Measurements from ENCODE around the gene BTK. TPM values are rescaled to one million over a fixed set of nuclear protein-coding genes. Genes with fewer than 3 reads are reported as not detected.

Gene BTK
- total RNA-seq, 4 donors from 2014 or later = 9.5 to 45.7 (median 19.6) TPM

DNA sequence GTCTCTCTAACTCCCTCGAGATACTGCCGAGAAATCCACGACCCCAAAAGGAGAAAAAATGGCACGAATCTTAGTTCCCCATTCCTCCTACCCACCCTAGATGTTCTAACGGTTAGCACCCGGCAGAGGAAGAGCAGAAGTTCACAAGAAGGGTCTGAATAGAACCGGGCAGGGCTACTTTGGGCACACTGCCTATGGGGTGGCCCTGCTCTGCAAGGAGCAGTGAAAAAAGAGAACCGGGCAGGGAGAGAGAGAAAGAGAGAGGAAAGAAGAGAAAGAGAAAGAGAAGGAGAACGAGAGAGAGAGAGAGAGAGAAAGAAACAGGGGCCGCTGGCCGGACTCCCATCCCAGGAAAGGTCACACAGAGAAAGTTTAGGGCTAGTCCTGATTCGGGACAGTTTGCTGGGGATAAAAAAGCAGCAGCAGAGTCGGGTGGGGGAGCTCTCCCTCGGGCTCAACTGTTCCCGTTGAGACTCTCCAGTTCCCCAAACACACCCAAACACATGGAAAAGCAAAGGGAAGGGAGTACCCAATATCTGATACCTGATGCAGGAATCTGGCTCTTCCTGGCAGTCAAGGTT, 21.3 kb upstream of the BTK start:
- TF ChIP-seq, protein P1, sequence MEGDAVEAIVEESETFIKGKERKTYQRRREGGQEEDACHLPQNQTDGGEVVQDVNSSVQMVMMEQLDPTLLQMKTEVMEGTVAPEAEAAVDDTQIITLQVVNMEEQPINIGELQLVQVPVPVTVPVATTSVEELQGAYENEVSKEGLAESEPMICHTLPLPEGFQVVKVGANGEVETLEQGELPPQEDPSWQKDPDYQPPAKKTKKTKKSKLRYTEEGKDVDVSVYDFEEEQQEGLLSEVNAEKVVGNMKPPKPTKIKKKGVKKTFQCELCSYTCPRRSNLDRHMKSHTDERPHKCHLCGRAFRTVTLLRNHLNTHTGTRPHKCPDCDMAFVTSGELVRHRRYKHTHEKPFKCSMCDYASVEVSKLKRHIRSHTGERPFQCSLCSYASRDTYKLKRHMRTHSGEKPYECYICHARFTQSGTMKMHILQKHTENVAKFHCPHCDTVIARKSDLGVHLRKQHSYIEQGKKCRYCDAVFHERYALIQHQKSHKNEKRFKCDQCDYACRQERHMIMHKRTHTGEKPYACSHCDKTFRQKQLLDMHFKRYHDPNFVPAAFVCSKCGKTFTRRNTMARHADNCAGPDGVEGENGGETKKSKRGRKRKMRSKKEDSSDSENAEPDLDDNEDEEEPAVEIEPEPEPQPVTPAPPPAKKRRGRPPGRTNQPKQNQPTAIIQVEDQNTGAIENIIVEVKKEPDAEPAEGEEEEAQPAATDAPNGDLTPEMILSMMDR (IDR thresholded peaks at IDR 0.05; ENCODE audit: low read depth) = no peak

DNA sequence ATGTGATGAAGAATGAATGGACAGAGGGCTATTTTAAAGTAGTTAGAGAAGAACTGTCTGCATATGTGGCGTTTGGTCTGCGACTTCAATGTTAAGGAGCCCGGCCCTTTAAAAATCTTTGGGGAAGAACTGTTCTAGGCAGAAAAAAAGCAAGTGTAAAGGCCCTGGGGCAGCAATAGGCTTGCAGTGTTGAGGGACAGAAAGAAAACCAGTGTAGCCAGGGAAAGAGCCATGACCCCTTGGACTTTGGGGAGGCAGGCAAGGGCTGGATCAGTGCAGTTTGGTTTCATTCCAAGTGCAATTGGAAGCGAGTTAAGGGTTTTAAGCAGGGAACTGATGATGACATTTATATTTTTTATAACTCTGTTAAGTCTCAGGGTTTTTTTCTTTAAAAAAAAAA, 13.8 kb upstream of the BTK start:
- TF ChIP-seq, protein P1 (IDR thresholded peaks at IDR 0.05; ENCODE audit: low read depth) = no peak

GRCh38 chrX:101398694-101399093, 12.7 kb upstream of the BTK start:
- TF ChIP-seq, protein P1 (IDR thresholded peaks at IDR 0.05; ENCODE audit: low read depth) = no peak

GRCh38 chrX:101397779-101398178, 11.8 kb upstream of the BTK start:
- TF ChIP-seq, protein P1 (IDR thresholded peaks at IDR 0.05; ENCODE audit: low read depth) = no peak

DNA sequence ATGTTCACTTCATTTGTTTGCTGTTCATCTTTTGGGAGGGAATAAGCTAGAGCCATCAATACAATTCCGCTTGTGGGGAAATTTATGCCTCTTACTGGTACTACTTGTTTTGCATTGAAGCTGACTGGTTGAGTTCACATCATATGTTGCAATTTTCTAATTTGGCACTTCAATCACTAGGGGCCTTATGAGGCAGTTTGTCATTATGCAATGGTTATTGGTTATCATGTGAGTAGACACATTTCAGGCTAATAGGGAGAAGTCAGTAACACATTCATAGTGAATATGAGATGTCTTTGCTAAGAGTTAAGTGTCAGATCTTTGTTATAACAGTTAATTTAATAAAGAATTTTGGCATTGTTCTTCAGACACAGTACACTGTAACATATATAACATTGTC, 9.8 kb upstream of the BTK start:
- TF ChIP-seq, protein P1 (IDR thresholded peaks at IDR 0.05; ENCODE audit: low read depth) = no peak

DNA sequence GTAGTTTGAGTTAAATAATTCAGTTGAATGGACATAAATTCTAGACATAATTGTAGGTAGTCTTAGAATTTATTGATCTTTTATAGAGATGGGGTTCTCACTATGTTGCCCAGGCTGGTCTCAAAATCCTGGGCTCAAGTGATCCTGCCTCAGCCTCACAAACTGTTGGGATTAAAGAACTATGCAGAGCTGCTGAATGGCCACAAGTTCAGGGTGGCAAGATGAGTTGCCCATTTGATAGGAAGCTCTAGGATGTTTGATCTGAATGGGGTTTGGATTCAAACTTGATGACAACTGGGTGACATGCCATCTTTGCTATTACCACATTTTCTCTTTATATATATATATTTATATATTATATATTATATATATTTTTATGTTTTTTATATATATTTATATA, 8.4 kb upstream of the BTK start:
- TF ChIP-seq, protein P1 (IDR thresholded peaks at IDR 0.05; ENCODE audit: low read depth) = no peak

- TF ChIP-seq, protein P1 (IDR thresholded peaks at IDR 0.05; ENCODE audit: low read depth) = no peak
Observed at GRCh38 chrX:101393530-101394305, 7.7 kb upstream of the BTK start.

All from subcutaneous adipose tissue (tissue), 4 donors.